NOMO-1 treated with DMSO at 0.1 percent for 48 hours (cell line): Measurements from ENCODE around the gene KRR1.

Source experiments
- DNase-seq: peaks from one replicate; lab custom pipeline; 2025; ENCODE audit not compliant: unreplicated experiment; lab: John Stamatoyannopoulos, UW

Gene KRR1

DNA sequence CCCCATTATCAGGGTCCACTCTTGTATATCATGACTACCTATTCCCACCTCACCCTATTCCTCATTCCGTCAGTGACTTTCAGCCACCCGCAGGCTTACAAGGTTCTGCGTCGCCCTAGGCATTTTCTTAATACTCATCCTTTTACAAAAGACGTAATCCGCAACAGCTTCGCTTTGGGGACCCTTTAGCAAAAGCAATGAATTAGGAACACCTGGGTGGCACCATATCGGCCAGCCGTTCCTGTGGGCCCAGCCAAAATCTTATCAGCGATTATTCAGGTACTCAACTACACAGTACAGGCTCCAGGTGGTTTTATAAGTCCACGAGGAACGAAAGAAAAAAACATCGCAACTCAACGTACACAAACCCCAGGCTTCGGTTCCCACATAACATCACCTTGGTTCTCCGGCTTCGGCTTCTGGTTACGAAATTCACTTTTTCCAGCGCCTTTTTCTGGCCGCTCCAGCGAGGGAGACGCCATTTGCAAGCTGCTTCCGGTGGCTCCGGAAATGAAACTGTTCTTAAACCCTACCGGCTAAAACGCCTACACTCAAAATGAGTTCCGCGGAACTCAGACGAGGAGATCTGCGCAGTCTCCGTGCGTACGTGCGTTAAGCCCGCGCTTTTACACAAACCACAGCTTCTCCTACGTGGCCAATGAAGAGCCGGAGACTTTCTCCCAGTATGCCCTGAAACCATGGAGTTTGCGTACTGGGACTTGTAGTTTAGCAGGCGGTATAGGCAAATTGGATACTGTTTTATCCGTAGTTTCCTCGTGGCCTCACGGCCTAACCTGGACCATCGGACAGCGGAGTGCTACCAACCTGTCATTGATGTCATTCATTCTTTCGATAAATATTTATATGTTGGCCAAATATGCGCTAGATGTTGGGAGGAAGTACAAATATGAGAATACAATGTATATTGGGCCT lies at the start of gene KRR1:
TSS of gene KRR1 (minus strand) at position 494 of the 933 bp plus-strand sequence. CDS start at position 482, 12 bp downstream.
- DNase-seq = peak; percentile 97

DNA sequence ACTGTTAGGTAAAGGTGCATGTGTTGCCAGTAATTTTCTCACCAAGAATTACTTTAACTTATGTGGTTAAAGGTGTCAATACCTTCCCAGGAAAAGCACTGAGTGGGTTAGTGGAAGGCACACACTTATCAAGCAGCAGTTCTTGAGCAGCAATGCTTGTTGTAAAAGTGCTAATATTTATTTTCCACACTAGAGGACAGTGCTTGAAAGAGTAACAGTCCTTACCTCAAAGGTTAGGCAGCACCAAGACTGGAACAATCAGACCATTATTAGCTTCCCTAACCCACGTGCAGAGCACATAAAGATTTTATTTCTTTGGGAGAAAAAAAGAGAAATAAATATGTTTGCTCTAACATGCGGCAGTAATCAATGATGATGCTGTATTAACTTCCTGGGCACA lies 48.8 kb upstream of the KRR1 start:
- no peak for DNase-seq

DNA sequence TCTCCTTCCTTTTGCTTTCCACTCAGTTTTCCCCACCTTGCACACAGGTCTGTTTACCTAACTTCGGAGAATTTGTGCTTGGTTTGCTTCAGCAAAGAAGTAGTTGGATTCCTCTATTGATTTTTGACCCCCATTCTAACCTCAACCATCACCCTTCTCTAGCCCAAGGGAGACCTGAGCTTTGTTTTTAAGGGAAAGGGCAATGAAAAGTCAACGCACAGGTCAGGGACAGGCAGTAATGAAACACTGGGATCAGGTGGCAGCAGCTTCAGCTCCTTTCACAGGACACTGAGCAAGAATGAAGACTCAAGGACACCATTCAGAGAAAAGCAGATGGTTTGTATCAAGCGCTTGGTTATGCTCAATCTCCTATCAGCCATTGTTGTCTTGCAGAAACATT lies 46.9 kb upstream of the KRR1 start:
- DNase-seq = no peak

DNA sequence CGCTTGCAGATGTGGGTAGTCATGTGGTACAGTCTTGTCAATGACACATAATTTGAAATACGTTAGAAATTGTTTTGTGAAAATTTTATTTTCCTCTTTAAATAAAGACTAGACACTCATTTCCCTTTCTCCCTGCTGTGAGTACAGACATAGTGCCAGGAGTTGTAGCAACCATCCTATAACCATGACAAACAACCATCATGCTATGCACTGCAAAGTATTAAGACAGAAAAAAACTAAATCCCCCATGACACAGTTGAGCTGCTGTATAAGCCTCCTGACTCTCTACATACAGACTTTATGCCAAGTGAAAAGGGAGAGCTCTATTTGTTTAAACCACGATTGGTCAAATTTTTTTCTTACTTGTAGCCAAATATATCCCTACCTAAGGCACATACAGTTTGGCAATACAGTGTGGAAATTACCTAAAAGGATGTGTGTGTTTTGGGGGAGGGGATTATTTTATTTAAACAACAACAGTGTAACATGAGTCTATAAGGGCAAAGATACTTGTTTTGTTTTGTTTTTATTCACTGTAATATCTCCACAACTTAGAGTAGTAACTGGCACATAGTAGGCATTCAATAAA lies 45.0 kb upstream of the KRR1 start:
- no peak for DNase-seq

DNA sequence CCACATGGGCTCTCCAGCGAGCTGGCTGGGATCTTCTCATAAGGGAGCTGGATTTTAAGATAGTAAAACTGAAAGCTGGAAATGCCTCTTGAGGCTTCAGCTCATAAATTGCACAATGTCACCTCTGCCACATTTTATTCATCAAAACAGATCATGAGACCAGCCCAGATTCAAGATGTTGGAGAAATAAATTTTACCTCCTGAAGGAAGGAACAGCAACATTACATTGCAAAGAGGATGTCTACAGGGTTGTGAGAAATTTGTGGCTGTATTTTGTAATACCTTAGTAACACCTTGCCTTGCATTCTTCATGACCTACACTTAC lies 43.1 kb upstream of the KRR1 start:
- DNase-seq = no peak

DNA sequence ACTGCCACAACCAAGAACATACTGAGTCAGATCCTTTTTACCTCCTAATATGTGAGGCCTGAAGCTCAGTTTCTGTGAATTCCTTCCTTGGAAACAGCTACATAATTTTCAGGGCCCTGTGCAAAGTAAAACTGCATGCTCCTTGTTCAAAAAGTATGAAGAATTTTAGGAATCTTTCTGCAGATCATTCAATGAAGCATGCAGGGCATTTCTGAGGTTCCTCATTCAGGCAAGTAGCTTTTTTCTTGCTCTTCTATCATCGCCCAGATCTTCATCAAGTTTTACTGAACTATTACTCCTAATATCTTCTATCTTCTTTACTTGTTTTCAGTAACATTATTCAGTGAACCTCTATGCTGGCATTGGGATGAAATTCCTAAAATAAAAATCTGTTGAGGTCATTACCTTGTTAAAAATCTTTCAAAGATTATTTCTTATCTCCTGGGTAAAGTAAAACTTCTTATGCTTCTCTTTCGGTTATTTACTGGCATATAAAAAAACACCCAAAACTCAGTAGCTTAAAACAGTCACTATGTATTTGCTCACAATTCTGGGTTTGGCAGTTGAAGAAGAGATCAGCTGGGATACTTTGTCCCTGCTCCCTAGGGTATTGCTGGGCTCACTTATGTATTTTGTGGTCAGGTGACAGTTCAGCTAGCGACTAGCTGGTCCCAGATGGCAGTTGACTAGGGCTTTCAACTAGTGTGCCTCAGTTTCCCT lies 42.6 kb upstream of the KRR1 start:
- DNase-seq = no peak

DNA sequence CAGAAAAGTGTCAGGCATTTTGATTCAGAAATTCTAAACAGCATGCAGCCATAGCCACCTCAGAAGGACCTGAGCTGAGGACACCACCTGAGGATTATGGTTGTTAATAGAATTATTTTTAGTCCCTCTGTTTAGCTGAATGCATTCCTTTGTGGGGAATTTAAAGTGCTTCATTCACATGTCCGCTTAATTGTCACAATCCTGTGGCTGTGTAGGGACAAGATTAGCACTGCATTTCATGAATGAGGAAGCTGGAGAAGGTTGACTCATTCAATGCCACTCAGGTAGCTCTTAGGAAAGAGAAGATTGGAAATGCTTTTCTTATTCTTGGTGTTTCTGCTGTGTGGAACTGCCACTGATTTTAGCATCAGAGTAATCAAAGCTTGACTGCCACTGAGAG lies 42.0 kb upstream of the KRR1 start:
- DNase-seq = peak; percentile 69

DNA sequence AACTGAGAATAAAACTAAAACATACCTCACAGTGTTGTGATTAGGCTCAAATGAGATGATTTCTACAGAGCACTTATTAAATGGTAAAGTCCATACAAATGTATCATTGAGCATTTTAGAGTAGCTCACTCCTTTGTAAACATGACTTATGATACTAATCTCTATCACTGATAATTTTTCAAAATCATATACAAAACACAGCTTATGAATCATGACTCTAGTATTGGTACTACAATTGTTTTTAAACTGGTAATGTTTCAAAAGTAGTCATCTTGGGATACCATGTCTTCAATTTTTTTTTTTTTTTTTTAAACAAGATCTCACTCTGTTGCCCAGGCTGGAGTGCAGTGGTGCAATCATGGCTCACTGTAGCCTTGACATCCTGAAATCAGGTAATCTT lies 40.1 kb upstream of the KRR1 start:
- DNase-seq = no peak

DNA sequence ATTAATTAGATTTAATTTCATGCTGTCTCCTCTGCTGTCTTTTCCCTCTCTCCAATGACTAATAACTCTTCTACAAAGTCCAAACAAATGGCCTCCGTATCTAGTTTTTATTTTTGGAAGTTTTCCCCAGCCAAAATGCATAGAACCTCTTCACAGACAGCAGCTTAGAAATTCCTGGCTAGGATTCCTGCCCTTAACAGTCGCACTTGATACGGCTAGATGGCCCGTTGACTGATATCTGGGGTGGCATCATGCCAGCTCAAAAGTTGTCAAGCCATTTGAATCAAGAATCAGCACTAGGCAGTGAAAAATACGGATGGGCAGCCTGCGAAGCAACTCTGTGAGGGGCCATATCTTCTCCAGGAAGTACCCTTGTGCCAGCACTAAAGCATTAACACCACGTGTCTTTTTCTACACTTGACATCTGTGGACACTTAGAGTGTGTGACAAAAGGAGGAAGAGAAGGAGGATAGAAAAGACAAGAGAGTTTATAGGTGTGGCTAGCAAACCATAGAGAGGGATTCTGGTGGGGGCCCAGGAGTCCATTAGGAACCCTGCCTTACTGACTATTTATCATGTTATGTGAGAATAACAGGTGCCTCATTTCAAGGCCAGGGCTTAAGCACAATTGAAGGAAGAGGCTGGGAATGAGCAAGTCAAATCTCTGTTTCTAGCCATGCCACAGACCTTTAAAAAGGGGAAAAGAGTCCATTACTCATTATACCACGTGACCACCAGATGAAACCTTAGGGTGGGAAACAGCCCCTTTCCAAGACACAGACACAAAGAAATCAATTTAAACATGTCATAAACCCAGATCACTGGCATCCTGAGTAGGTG lies 39.2 kb upstream of the KRR1 start:
- DNase-seq = no peak

DNA sequence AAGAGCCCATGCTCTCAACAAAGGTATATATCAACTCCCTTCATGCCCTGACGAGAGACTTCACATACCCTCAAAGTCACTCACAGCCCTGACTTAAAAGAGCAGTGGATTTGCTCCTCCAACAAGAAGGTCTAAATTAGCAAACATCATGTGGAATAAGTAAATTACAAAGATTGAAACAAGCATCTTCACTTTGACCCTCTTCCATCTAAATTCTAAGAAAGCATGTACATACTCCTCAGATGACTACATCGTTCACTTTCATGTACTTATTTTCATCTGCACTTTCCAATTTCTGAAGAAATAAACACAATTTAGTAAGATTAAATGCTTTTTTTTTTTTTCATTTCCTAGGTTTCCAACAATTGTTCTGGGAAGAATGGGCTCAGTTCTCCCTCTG lies 38.6 kb upstream of the KRR1 start:
- no peak for DNase-seq

DNA sequence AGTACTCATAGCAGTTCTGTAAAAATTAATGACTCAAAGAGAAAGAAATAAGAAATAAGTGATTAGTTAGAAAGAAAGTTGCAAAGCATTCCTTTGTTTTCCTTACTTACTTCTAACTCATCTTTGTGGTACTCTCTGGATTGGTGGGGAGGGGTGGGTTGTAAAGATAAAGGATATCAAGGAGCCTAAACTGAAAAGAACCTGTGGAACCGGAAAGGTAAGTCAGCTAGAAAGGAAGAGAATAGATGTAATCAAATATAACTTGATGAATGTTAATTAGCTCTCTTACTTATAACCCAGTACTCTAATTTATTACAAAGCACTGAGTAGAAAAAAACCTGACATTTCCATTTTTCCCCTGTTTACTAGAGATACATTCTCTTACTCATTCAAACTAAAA lies 37.5 kb upstream of the KRR1 start:
- DNase-seq = no peak

DNA sequence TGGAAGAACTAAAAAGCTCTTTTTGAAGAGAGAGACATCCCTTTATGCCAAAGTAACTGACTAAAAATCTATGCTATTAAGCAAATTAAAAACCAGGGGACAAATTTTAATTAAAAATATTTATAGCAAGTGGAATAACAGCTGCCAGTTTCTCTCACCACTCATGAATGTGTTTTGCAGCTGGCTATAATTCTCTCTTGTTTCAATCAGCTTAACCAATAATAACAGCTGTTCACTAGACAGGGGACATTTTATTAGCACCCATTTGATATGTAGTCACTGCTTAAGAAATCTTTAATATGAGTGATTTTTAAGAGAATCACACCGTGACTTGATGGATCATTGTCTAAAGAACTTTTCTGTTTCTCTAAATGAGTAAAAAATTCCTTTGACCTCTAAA lies 34.2 kb upstream of the KRR1 start:
- no peak for DNase-seq

DNA sequence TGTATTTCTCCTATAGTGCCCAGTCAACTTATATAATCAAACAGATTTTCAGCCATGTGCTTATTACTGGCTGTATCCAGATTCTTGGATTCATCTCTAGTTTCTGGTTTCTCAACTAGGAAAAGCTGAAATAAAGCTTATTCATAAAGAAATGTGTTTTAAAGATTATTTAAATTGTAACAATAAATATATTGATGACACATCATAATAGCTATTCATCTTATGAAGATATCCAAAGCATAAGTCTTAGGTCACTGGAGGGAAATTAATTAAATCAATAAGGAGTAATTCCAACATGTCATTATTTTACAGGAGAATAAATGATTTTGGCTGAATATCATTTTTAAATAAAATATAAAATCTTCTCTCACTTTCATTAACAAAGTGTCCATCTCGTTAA lies 32.1 kb upstream of the KRR1 start:
- DNase-seq = no peak

DNA sequence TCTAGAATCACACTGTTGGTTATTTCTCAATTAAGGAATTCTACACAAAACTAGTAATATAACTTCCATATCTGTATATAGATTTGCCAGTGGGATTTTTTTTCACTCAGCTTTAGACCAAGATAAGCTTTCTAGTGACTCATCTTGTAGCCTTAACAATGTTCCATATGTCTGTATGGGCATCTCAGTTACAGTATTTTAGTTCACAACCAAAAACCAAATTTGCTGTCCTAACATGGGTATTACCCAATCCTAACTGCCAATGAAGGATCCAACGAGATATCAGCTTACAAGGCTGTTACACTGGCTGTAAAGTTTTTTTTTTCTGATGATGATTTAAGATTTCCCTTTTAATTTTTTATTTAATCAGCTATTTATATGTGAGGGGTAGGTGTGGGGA lies 31.5 kb upstream of the KRR1 start:
- no peak for DNase-seq

DNA sequence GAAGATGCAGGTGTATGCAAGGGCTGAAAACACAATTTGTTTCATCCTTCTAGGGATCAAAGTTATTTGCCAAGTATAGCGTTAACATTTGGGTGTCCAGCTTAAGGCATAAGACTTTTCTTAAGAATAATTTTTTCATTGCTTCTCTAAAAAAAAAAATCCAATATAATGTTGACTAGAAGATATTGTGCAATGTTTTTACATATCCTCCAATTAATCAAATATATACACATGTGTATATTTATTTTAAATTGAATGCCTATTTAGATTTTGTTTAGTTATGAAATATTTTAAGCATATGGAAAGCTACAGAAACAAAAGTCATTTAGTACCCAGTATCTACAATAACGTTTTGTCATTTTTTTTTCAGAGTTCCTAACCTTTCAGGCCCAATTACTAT lies 28.5 kb upstream of the KRR1 start:
- no peak for DNase-seq

DNA sequence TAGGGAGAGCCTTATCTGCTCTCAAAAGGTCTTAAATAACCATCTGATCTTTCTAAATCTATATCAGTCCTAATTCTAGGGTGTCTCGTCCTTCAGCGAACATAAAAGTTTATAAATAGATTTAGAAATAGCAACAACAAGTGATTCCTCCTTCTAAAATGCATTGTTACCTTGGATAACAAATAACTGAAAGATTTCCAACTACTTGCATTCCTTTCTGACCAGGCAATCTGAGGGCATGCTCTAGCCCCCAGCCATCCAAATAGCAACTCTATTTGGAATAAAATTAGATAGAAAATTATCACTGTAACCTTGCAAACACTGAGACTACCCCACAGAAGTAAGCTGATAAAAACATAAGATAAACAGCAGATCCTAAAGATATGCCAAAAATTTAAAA lies 21.8 kb upstream of the KRR1 start:
- DNase-seq = no peak

DNA sequence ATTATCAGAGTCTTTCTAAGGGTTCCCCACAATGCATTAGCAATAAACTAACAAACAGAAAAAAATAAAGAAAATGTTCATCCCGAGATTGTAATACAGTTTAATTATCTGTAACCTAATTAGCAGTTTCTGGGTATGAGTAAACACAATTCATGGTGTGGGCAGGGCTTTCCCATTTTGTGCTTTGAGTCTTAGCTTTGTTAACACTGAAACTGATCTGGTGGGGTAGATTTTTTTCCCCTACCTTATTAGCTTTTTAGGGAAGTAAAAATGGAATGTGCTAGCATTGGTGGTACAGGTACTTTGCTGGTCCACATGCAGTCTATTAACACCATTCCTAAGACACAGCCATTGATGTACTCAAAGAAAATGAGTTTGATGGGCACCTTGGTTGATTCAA lies 18.4 kb upstream of the KRR1 start:
- no peak for DNase-seq

DNA sequence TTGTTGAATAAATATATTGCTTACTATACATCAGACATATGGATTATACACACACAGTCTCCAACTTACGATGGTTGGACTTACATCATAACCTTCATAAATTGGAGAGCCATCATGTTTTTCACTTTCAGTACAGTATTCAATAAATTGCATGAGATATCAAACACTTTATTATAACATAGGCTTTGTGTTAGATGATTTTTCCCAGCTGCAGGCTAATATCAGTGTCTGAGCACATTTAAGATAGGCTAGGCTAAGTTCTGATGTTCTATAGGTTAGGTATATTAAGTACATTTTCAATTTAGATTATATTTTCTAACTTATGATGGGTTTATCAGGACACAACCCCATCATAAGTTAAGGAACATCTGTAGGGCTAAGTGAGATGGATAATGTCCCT lies 17.9 kb upstream of the KRR1 start:
- DNase-seq = no peak

DNA sequence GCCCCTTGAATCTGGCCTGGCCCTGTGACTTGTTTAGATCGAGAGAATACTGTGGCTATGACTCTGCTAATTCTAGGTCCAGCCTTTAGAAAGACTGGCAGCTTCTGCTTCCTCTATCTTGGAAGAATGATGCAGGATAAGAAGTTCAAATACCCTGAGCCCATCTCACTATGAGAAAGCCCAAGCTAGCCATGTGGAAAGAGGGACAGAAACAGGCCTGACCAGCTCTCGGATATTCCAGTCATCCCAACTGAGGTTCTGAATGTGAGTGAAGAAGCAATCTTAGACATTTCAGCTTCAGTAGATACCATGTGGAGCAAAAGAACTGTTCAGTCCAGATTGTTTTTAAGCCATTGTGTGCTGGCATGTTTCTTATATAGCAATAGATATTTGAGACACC lies 17.3 kb upstream of the KRR1 start:
- no peak for DNase-seq

DNA sequence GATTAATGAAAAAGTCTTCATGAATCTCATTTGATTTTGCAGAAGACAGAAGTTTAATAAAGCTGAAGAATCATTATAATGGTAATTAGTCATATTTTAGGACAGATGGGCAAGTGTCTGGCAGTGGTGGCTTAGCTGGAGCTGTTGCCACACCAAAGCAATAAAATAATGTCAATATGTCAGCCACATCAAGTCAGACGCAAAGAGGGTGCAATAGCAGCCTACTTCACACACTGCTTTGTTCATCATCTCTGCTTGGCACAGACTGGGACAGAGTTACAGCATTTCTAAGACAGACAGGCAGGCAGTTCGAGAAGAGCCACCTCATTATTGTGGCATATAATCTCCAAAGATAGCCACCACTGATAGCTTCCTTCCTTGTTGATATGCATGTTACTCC lies 16.9 kb upstream of the KRR1 start:
- peak; percentile 10 for DNase-seq
